DND-41 (cell line): ENCODE data around the gene MAML3.

Source experiments
- ATAC-seq: fragments of 200-7000 bp; cut with Tn5 transposase; 3 replicates; pipeline ENCODE4 v1.9.1; 2021; ENCODE audit warnings: low read depth; ENCODE audit not compliant: insufficient read depth
- DNase-seq: peaks from one replicate; pipeline ENCODE4 v3.0.0-alpha.2; 2020
- H2AFZ ChIP-seq: 2 replicates; pipeline ENCODE4 v1.6.0; 2012; ENCODE audit warnings: low read depth, low read length
- H3K27ac ChIP-seq: 2 replicates; pipeline ENCODE4 v1.5.1; 2012; ENCODE audit warnings: low read length, inconsistent platforms
- H3K27me3 ChIP-seq: fragments of 200-600 bp; sonication (generic); 2 replicates; pipeline ENCODE4 v1.6.0; 2012; ENCODE audit warnings: low read length, mild to moderate bottlenecking, inconsistent platforms; ENCODE audit not compliant: insufficient read depth, poor library complexity
- H3K36me3 ChIP-seq: 2 replicates; pipeline ENCODE4 v1.5.1; 2012; ENCODE audit warnings: low read length, inconsistent platforms; ENCODE audit not compliant: insufficient read depth
- H3K4me1 ChIP-seq: 2 replicates; pipeline ENCODE4 v1.5.1; 2012; ENCODE audit warnings: mild to moderate bottlenecking, low read length; ENCODE audit not compliant: insufficient read depth
- H3K4me2 ChIP-seq: 2 replicates; pipeline ENCODE4 v1.6.0; 2012; ENCODE audit warnings: mild to moderate bottlenecking, moderate library complexity, low read length, inconsistent platforms; ENCODE audit not compliant: insufficient read depth
- H3K4me3 ChIP-seq, 2 experiments: fragments of 200-600 bp in 1 of 2; shearing (Covaris generic) in 1 of 2; 2 replicates each; pipeline ENCODE4 v1.5.1; 2012 to 2016; ENCODE audit warnings: inconsistent platforms in 2 of 2, low read length in 2 of 2, mild to moderate bottlenecking in 2 of 2, low read depth in 1 of 2, moderate library complexity in 1 of 2
- H3K79me2 ChIP-seq: 2 replicates; pipeline ENCODE4 v1.6.0; 2012; ENCODE audit warnings: low read length, inconsistent platforms; ENCODE audit not compliant: insufficient read depth
- H3K9ac ChIP-seq: 2 replicates; pipeline ENCODE4 v1.6.0; 2012; ENCODE audit warnings: low read depth, mild to moderate bottlenecking, inconsistent platforms, low read length, moderate library complexity
- H3K9me3 ChIP-seq: 2 replicates; pipeline ENCODE4 v1.5.1; 2012; ENCODE audit warnings: low read length, moderate library complexity, mild to moderate bottlenecking, inconsistent platforms; ENCODE audit not compliant: insufficient read depth, severe bottlenecking
- H4K20me1 ChIP-seq: 2 replicates; pipeline ENCODE4 v1.6.0; 2012; ENCODE audit warnings: low read length; ENCODE audit not compliant: insufficient read depth
- CTCF ChIP-seq: IDR thresholded peaks from 2 replicates; pipeline ENCODE4 v1.5.1; 2012; ENCODE audit warnings: borderline replicate concordance, low read length, moderate library complexity, mild to moderate bottlenecking; ENCODE audit not compliant: poor library complexity, severe bottlenecking; ENCODE audit errors: extremely low read depth
- EZH2 ChIP-seq: IDR thresholded peaks from 3 replicates; pipeline ENCODE4 v1.6.1; 2012; ENCODE audit warnings: borderline replicate concordance, low read depth, mild to moderate bottlenecking, moderate library complexity, low read length, inconsistent platforms; ENCODE audit not compliant: severe bottlenecking

The MAML3 gene

GRCh38 chr4:139838811-139839210 lies 315.2 kb downstream of the MAML3 start:
- Histone ChIP-seq H3K79me2 (no peaks in the 10 kb centered on the region), H2AFZ (no peak overlapping the region), H3K4me2 (no peak overlapping the region), H3K9ac (no peak overlapping the region), H4K20me1 (no peaks in the 10 kb centered on the region), H3K4me1 (peaks cover 7% of the 10 kb centered on the region; the same call in 1 of the 2 replicates), H3K9me3 (no peaks in the 10 kb centered on the region), H3K36me3 (no peaks in the 10 kb centered on the region), H3K27me3 (no peaks in the 10 kb centered on the region), H3K4me3 (no peak overlapping the region), H3K27ac (no peak overlapping the region)
- TF ChIP-seq CTCF (no peak), EZH2 (no peak)
- ATAC-seq (no peak), DNase-seq (no peak)

GRCh38 chr4:139834981-139835391 lies 319.0 kb downstream of the MAML3 start:
- no peak for DNase-seq

GRCh38 chr4:139834226-139834662 lies 319.7 kb downstream of the MAML3 start:
- no peaks in the 10 kb centered on the region for H3K27me3 ChIP-seq
- H3K9me3 ChIP-seq = no peaks in the 10 kb centered on the region
- H4K20me1 ChIP-seq = no peaks in the 10 kb centered on the region
- no peak overlapping the region for H3K4me2 ChIP-seq
- no peak for ATAC-seq
- H3K4me1 ChIP-seq = no peaks in the 10 kb centered on the region
- TF ChIP-seq EZH2 (no peak), CTCF (no peak)
- H2AFZ ChIP-seq = no peak overlapping the region
- no peak overlapping the region for H3K4me3 ChIP-seq
- no peak overlapping the region for H3K9ac ChIP-seq
- no peak overlapping the region for H3K27ac ChIP-seq
- H3K36me3 ChIP-seq = no peaks in the 10 kb centered on the region
- no peaks in the 10 kb centered on the region for H3K79me2 ChIP-seq
- DNase-seq = no peak

More at GRCh38 chr4:139834981-139835391, 319.0 kb downstream of the MAML3 start:
- ATAC-seq = no peak
- TF ChIP-seq CTCF (no peak), EZH2 (no peak)
- no peak overlapping the region for H2AFZ ChIP-seq
- H3K4me3 ChIP-seq = no peak overlapping the region
- H3K27me3 ChIP-seq = no peaks in the 10 kb centered on the region
- H3K9ac ChIP-seq = no peak overlapping the region
- no peaks in the 10 kb centered on the region for H4K20me1 ChIP-seq
- H3K79me2 ChIP-seq = no peaks in the 10 kb centered on the region
- H3K27ac ChIP-seq = no peak overlapping the region
- H3K36me3 ChIP-seq = no peaks in the 10 kb centered on the region
- no peak overlapping the region for H3K4me2 ChIP-seq
- H3K4me1 ChIP-seq = no peaks in the 10 kb centered on the region
- no peaks in the 10 kb centered on the region for H3K9me3 ChIP-seq
